GM10248 (cell line): ENCODE results near the gene LINGO1.

Experiments used
- CTCF ChIA-PET: fragments of 300-600 bp; sonication (Branson Sonifier 250); formaldehyde crosslinking; extraction: SDS; loops from one replicate; lab custom pipeline; 2021; ENCODE audit warnings: antibody characterized with exemption; lab: Yijun Ruan, JAX
- POLR2A ChIA-PET: fragments of 350-650 bp; sonication (Branson Sonifier 250); formaldehyde crosslinking; extraction: SDS; loops from one replicate; lab custom pipeline; 2020; ENCODE audit warnings: antibody characterized with exemption; lab: Yijun Ruan, JAX
- DNase-seq: peaks from one replicate; pipeline ENCODE4 v3.0.0; 2012; ENCODE audit errors: extremely low spot score
- TF ChIP-seq, protein P1 (sequence below): IDR thresholded peaks from 2 replicates; pipeline ENCODE4 v1.5.1; 2012; ENCODE audit warnings: mild to moderate bottlenecking, low read depth; ENCODE audit errors: extremely low read depth, missing control alignments, control extremely low read depth

Gene LINGO1

GRCh38 chr15:77642793-77643430, 10.2 kb upstream of the LINGO1 start:
- no peak for DNase-seq
- CTCF ChIA-PET: interaction anchor here (1.3 to 9.3 kb wide), 2 partner anchors 8 to 14 kb away, joined by 3 to 74 read pairs; partner anchors contain the start of gene LINGO1
- TF ChIP-seq, protein P1, sequence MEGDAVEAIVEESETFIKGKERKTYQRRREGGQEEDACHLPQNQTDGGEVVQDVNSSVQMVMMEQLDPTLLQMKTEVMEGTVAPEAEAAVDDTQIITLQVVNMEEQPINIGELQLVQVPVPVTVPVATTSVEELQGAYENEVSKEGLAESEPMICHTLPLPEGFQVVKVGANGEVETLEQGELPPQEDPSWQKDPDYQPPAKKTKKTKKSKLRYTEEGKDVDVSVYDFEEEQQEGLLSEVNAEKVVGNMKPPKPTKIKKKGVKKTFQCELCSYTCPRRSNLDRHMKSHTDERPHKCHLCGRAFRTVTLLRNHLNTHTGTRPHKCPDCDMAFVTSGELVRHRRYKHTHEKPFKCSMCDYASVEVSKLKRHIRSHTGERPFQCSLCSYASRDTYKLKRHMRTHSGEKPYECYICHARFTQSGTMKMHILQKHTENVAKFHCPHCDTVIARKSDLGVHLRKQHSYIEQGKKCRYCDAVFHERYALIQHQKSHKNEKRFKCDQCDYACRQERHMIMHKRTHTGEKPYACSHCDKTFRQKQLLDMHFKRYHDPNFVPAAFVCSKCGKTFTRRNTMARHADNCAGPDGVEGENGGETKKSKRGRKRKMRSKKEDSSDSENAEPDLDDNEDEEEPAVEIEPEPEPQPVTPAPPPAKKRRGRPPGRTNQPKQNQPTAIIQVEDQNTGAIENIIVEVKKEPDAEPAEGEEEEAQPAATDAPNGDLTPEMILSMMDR: no peak
- POLR2A ChIA-PET: no interaction called here

- TF ChIP-seq, protein P1: no peak
- ChIA-PET POLR2A (no interaction called here), CTCF (interaction anchor here (1.3 to 9.3 kb wide), 2 partner anchors 7 to 15 kb away, joined by 3 to 74 read pairs; partner anchors contain the start of gene LINGO1)
- no peak for DNase-seq
These were observed 9.3 kb upstream of the LINGO1 start for GRCh38 chr15:77641999-77642398.

DNA sequence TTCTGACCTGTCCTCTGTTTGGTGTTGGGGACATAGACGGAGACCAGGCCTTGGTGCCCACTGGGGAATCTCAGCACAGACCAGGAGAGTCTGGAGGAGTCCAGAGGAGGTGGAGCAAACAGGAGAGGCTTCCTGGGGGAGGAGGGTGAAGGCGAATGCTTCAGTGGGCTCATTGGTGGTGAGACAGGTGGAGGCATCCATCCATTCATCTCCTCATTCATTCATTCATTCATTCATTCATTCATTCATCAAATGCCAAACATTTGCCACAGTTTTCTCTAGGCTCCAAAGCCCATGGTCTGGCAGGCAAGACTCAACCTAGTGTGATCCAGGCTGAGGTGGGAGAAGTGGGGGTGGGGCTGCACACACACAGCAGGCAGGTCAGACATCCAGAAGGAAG, 7.9 kb upstream of the LINGO1 start:
- DNase-seq: no peak
- POLR2A ChIA-PET: no interaction called here
- TF ChIP-seq, protein P1: no peak
- CTCF ChIA-PET: no interaction called here

DNA sequence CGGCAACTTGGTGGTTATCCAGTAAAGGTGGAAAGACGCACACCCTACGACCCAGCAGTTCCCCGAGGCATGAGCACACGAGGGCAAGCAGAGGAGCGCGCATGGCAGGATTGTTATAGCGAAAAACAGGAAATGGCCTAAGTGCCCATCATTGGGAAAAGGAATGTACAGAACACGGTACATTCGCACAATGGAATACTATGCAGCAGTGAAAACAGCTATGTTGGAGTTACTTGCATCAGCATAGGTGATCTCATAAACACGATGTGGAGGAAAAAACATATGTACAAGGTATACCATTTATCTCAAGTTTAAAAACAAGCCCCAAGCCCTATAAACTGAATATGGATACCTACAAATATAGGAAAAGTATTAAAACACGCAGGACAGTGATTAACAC, 6.7 kb upstream of the LINGO1 start:
- DNase-seq: no peak
- TF ChIP-seq, protein P1: no peak
- ChIA-PET CTCF (no interaction called here), POLR2A (no interaction called here)

- ChIA-PET POLR2A (no interaction called here), CTCF (interaction anchor here (1.1 kb wide), 1 partner anchor 12 kb away, joined by 3 read pairs; no protein-coding TSS in a partner anchor)
- DNase-seq: no peak
- TF ChIP-seq, protein P1: no peak
These were observed 5.4 kb upstream of the LINGO1 start for GRCh38 chr15:77637851-77638692.

DNA sequence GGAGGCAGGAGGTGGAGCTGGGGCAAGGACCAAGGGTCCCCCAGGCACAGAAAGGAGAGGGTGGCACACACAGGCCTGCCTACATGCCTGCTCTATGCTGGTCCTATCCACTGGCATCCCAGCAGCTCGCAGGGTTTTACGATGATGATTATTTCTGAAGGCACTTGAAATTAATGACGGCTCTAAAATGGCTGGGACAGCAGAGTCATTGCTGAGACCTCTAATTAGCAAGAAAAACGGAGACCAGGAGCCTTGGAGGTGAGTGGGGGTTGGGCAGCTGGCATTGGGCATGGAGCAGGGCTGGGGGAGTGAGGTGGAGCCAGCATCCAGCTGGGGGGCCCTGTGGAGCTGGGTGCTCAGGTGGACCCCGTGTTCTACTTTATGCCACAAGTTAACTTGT, 3.5 kb upstream of the LINGO1 start:
- no peak for DNase-seq
- ChIA-PET POLR2A (no interaction called here), CTCF (interaction anchor here (1.2 to 4.4 kb wide), 7 partner anchors 9 to 185 kb away, joined by 3 to 74 read pairs (median 10); no protein-coding TSS in a partner anchor)
- TF ChIP-seq, protein P1: no peak
